ACHN (cell line): ENCODE measurements around the gene TMED10.
"Not testable (repeated sequence)": the region's sequence is repeated elsewhere in the genome, so short reads cannot be mapped to it uniquely, and the experiment has no call there.

ENCODE experiments used
- DNase-seq: peaks from one replicate; pipeline ENCODE4 v3.0.0-alpha.2; 2015
- in situ Hi-C: cut with HindIII; loops from 2 replicates; pipeline ENCODE4 v1.10.0; 2017; ENCODE audit warnings: low sequenced_read_pairs, low pct_ligation_motif_present, low pct_unique_long_range_greater_than_20kb

Gene TMED10

DNA sequence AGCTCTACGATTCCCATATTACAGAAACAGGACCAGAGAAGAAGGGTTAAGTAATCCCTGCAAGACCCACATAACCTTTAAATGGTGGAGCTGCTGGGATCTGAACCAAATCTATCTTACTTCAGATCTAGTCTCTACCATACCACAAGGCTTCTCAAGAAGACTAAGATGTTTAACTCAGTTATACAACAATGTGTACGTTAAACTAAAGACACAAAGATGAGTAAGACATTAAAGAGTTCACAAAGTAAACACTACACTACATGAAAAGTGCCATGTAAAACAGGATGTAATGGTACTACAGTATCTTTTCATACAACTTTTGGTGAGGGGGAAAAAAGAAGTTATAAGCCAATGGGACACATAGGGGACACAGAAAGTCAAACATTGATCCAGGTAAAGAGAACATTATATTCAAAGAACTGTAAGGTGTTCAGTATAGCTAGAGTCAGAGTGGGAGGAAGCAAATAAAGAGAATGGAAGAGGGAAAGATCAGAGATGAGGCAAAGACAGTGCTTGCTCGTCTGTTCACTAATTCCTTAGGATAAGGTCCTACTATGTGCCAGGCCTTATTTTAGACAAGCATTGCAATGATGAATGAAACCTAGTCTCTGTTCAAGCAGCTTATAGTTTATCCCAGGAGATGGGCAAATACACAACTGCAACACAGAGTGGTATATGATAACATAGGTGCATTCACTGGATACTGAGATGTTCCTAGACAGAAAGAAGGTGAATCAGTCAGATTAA is 7.7 kb downstream of the TMED10 start:
- in situ Hi-C loops, result no loop called here

DNA sequence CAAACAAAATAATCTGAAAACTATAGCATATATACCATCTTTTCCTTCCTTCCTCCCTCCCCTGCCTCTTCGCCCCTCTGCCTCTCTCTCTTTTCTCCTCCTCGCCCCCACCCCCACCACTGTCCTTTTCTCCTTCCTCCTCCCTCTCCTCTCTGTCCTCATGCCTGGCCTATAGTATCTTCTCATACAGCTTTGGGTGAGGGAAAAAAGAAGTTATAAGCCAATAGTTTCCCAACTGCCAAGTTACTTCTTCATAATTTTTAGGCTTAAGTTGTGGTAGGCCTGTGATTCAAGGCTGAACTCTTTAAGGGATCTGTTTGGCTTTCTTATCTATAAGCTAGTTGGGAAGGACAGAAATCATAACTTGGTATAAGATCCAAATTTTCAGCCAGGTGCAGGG is 9.1 kb downstream of the TMED10 start:
- DNase-seq, result no peak
- in situ Hi-C loops, result no loop called here

More for the DNA sequence above, 7.7 kb downstream of the TMED10 start:
- DNase-seq, result no peak

GRCh38 chr14:75165586-75166391 is 10.6 kb downstream of the TMED10 start:
- in situ Hi-C loops, result no loop called here
- DNase-seq, result no peak

DNA sequence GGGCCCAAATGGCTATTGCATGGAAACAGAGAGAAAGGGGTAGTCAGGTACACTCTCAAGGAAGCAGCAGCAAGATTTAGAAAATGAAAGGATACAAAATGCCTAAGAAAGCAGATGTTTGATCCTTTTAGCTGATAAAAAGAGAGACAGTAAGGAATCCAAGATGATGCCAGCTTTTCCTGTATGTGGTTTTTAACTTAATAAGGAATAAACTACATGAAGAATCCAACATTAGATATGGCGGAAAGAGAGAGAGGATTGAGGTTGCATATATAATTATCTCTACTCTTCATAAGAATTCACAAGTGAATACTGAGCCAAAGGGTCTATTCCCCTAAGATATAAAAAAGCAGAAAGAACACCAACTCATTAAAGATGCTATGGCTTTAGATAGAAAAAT is 11.6 kb downstream of the TMED10 start:
- no peak for DNase-seq
- in situ Hi-C loops, result no loop called here

- DNase-seq, result no peak
- in situ Hi-C loops, result no loop called here
Measured at GRCh38 chr14:75163677-75164076, 12.7 kb downstream of the TMED10 start.

DNA sequence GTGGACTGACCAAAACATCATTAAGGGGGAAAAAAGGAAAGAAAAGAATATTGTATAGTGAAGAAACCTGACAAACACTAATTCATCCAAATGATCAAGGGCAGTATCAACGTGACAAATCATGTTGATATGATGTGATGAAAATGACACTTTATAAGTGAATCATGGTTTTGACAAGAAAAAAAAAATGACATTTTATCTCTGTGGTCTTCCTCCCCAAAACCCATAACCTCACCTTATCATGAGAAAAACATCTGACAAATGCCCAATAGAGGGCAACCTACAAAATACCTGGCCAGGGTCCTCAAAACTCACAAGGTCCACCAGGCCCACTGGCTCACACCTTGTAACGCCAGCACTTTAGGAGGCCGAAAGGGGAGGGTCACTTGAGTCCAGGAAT is 13.8 kb downstream of the TMED10 start:
- in situ Hi-C loops, result no loop called here
- no peak for DNase-seq

DNA sequence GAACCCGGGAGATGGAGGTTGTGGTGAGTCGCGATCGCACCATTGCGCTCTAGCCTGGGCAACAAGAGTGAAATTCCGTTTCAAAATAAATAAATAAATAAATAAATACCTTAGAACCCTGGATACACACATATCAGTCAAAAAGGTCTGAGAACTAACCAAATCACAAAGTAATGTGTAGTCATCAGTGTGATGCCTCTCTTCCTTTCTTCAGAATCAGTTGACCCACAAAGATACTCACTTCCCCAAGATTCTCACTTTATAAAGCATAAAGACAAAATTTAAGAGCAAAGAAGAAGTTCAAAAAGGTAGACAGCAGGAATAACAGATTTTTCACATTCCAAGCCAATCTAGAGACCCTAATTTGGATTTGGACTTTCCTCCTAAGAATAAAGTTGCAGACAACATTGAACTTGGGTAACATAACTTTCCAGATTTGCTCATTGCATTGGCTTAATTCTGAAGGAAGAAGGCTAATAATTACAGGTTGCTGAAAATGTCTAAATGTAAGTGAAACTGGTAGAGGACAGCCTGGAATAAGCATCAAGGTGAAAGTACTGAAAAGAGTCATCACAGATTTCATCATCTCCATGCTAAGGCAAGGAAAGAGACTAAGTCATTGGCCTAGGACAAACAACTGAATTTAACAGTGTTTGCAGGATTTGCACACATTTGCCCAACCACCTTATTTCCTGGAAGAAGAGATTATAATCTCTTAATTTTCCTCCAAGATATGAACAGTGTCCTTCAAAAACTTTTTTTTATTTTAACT is 17.4 kb downstream of the TMED10 start:
- no peak for DNase-seq
- in situ Hi-C loops, result no loop called here

DNA sequence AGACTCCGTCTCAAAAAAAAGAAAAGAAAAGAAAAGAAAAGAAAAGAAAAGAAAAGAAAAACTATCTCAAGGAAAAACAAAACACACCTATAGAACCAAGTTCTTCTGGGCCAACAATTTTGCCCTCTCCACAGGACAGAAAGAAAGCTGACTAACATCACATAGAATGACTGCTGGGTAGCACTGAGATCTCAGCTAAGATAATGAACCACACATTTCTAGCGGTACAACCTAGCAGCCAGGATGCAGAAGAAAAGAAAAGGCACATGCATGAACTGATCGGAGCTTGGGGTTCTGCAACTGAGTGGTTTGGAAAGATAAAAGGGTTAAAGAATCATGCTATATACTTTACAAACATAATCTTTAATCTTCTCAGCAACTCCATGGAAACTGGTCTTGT is 19.5 kb downstream of the TMED10 start:
- in situ Hi-C loops, result no loop called here
- no peak for DNase-seq

DNA sequence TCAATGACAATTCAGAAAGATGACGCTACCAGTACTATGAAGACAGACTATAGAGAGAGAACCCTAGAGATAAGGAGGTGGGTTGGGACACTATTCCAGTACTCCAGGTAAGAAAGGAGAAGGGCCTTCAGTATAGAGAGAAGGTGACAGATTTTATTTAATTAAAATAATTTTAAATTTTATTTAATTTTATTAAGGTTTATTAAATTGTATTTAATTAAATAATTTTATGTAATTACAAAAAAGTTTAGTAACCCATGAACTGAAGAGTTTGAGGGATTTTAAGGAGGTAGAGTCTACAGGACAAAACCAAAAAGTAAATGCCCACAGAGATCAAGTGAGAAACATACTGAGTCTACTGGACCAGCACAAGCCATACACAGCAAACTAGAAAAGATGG is 20.3 kb downstream of the TMED10 start:
- in situ Hi-C loops, result no loop called here
- DNase-seq, result no peak

- no peak for DNase-seq
- in situ Hi-C loops, result no loop called here
Measured at GRCh38 chr14:75155169-75155568, 21.2 kb downstream of the TMED10 start.

- in situ Hi-C loops, result no loop called here
- DNase-seq, result no peak
Measured at GRCh38 chr14:75153295-75153694, 23.1 kb downstream of the TMED10 start.

DNA sequence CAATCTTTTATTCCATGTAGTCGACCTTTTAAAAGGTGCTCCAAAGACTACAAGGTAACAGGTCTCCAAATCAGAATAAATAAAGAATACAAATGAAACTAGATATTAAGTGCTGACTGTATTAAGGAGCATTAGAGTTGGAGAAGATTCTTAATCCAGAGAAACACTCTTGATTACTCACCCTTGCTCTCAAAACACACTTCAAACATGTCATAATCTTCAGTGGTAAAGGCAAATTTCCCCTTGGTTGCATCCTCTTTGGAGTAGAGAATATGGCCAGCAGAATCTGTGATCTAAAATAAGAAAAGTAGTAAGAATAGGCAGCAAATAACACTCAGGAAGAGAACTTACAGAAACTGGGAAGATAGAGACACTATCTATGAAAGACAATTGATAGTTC is 24.6 kb downstream of the TMED10 start:
- no peak for DNase-seq
- in situ Hi-C loops, result no loop called here

DNA sequence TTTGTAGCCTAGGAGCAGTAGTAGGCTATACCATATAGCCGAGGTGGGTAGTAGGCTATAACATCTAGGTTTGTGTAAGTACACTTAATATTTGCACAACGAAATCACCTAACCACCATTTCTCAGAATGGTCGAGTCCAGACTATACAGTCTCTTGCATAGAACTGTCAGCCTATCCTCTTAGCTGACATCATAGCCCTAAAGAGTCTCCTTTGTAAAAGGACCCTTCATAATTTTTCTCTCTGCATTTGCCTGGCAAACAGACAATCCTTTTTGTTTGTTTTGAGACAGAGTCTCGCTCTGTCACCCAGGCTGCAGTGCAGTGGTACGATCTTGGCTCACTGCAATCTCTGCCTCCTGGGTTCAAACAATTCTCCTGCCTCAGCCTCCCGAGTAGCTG is 25.8 kb downstream of the TMED10 start:
- in situ Hi-C loops, DNase-seq: not testable (repeated sequence)

- no peak for DNase-seq
- in situ Hi-C loops, result no loop called here
Measured at GRCh38 chr14:75150150-75150549, 26.3 kb downstream of the TMED10 start.

- DNase-seq, result peak; percentile 21
- in situ Hi-C loops, result no loop called here
Measured at GRCh38 chr14:75147423-75148071, 28.9 kb downstream of the TMED10 start.

- in situ Hi-C loops, result no loop called here
- no peak for DNase-seq
Measured at GRCh38 chr14:75144944-75145343, 31.5 kb downstream of the TMED10 start.

GRCh38 chr14:75143761-75144527 is 32.5 kb downstream of the TMED10 start:
- no peak for DNase-seq
- in situ Hi-C loops, result no loop called here

GRCh38 chr14:75142494-75142893 is 33.9 kb downstream of the TMED10 start:
- DNase-seq, result no peak
- in situ Hi-C loops, result no loop called here
